HepG2 (cell line): Measurements from ENCODE around the gene YEATS4. TPM values are rescaled to one million over a fixed set of nuclear protein-coding genes. Genes with fewer than 3 reads are reported as not detected.
A peak's percentile ranks its signal among the peaks of the same experiment; 100 is the strongest.

Experiments
- CHD4 ChIP-seq: fragments of 200-600 bp; sonication (generic); IDR thresholded peaks from 2 replicates; pipeline ENCODE4 v1.7.0; 2017; ENCODE audit warnings: mild to moderate bottlenecking, low read length, borderline replicate concordance
- GATA4 ChIP-seq: sonication (generic); IDR thresholded peaks from 2 replicates; pipeline ENCODE4 v1.6.1; 2016; ENCODE audit warnings: antibody characterized with exemption, low read depth, borderline replicate concordance
- HNRNPL ChIP-seq: fragments of 200-400 bp; formaldehyde crosslinking; IDR thresholded peaks from 2 replicates; pipeline ENCODE4 v1.6.1; 2017; ENCODE audit warnings: mild to moderate bottlenecking, low read depth, low read length
- KLF15 ChIP-seq: sonication (generic); formaldehyde crosslinking; IDR thresholded peaks from 2 replicates; pipeline ENCODE4 v1.8.1; 2023; ENCODE audit warnings: borderline replicate concordance, mild to moderate bottlenecking, inconsistent platforms, missing genetic modification reagents, mixed read lengths
- MEIS2 ChIP-seq: sonication (generic); formaldehyde crosslinking; IDR thresholded peaks from 2 replicates; pipeline ENCODE4 v1.9.0; 2021; ENCODE audit warnings: mild to moderate bottlenecking, missing genetic modification reagents
- POLR2AphosphoS5 ChIP-seq: IDR thresholded peaks from 2 replicates; pipeline ENCODE4 v1.6.1; 2012; ENCODE audit warnings: low read depth, low read length
- RARG ChIP-seq: sonication (generic); formaldehyde crosslinking; IDR thresholded peaks from 2 replicates; pipeline ENCODE4 v1.4.0; 2020; ENCODE audit warnings: low read depth, mild to moderate bottlenecking, missing genetic modification reagents
- RFXANK ChIP-seq: IDR thresholded peaks from 2 replicates; pipeline ENCODE4 v1.6.1; 2016
- SALL1 ChIP-seq: sonication (generic); formaldehyde crosslinking; IDR thresholded peaks from 2 replicates; pipeline ENCODE4 v1.8.0; 2022; ENCODE audit warnings: mild to moderate bottlenecking, missing genetic modification reagents
- SRSF4 ChIP-seq: fragments of 200-400 bp; formaldehyde crosslinking; IDR thresholded peaks from one replicate; pipeline ENCODE4 v1.6.1; 2018; ENCODE audit warnings: mild to moderate bottlenecking, low read depth, low read length, moderate library complexity; ENCODE audit not compliant: poor library complexity, severe bottlenecking
- TBX2 ChIP-seq: sonication (generic); formaldehyde crosslinking; IDR thresholded peaks from 2 replicates; pipeline ENCODE4 v1.5.0; 2020; ENCODE audit warnings: missing genetic modification reagents, mild to moderate bottlenecking, borderline replicate concordance
- WIZ ChIP-seq: sonication (generic); formaldehyde crosslinking; IDR thresholded peaks from 2 replicates; pipeline ENCODE4 v1.5.1; 2020; ENCODE audit warnings: mild to moderate bottlenecking, missing genetic modification reagents
- ZBTB8A ChIP-seq: sonication (generic); formaldehyde crosslinking; IDR thresholded peaks from 2 replicates; pipeline ENCODE4 v1.4.0; 2020; ENCODE audit warnings: mild to moderate bottlenecking, low read depth, missing genetic modification reagents, borderline replicate concordance
- ZNF337 ChIP-seq: sonication (generic); formaldehyde crosslinking; IDR thresholded peaks from 2 replicates; pipeline ENCODE4 v1.5.1; 2020; ENCODE audit warnings: missing genetic modification reagents, low read depth, mild to moderate bottlenecking, borderline replicate concordance
- ZNF343 ChIP-seq: sonication (generic); formaldehyde crosslinking; IDR thresholded peaks from 2 replicates; pipeline ENCODE4 v1.4.0; 2020; ENCODE audit warnings: mild to moderate bottlenecking, missing genetic modification reagents
- ZNF432 ChIP-seq: sonication (generic); formaldehyde crosslinking; IDR thresholded peaks from 2 replicates; pipeline ENCODE4 v1.5.0; 2020; ENCODE audit warnings: missing genetic modification reagents, mild to moderate bottlenecking, borderline replicate concordance
- ZNF629 ChIP-seq: sonication (generic); formaldehyde crosslinking; conservative IDR thresholded peaks from 2 replicates; pipeline ENCODE4 v1.5.0; 2020; ENCODE audit warnings: missing genetic modification reagents
- ZNF678 ChIP-seq: sonication (generic); formaldehyde crosslinking; IDR thresholded peaks from 2 replicates; pipeline ENCODE4 v1.4.0; 2020; ENCODE audit warnings: mild to moderate bottlenecking, missing genetic modification reagents
- ZNF775 ChIP-seq: sonication (generic); formaldehyde crosslinking; IDR thresholded peaks from 2 replicates; pipeline ENCODE4 v1.4.0; 2020; ENCODE audit warnings: missing genetic modification reagents, mild to moderate bottlenecking, moderate library complexity, borderline replicate concordance
- ZSCAN25 ChIP-seq: sonication (generic); formaldehyde crosslinking; IDR thresholded peaks from 2 replicates; pipeline ENCODE4 v1.8.0; 2022; ENCODE audit warnings: mild to moderate bottlenecking, missing genetic modification reagents
- polyA plus RNA-seq, 8 experiments: library from polyadenylated mRNA; depleted of rRNA in 3 of 8; stranded (reverse) in 7 of 8; unstranded in 1 of 8; fragments of >200 nt; fragmentation: Illumina TruSeq in 4 of 8; extraction: Trizol in 4 of 8; gene quantifications; 2 replicates each; pipeline versions ENCODE4 v1.2.1 to v1.2.3, GENCODE V29; 2011 to 2016; ENCODE audit warnings: low read depth in 4 of 8, missing spikeins in 1 of 8, mixed read lengths in 1 of 8; ENCODE audit not compliant: insufficient read depth in 1 of 8
- total RNA-seq, 5 experiments: library from RNA; depleted of rRNA; stranded (reverse); fragments of >200 nt; fragmentation: Illumina TruSeq; extraction: Trizol; gene quantifications; 2 replicates each; pipeline ENCODE4 v1.2.3, GENCODE V29; 2016; ENCODE audit warnings: low read depth in 1 of 5
- TF ChIP-seq, protein P1 (sequence below): sonication (generic); formaldehyde crosslinking; IDR thresholded peaks from 2 replicates; pipeline ENCODE4 v1.8.1; 2023; ENCODE audit warnings: mild to moderate bottlenecking, inconsistent platforms, moderate library complexity, missing genetic modification reagents, borderline replicate concordance
- TF ChIP-seq, protein P2 (sequence below): IDR thresholded peaks from 2 replicates; pipeline ENCODE4 v1.6.1; 2016; ENCODE audit warnings: low read depth, borderline replicate concordance
- TF ChIP-seq, protein P3 (sequence below): sonication (generic); formaldehyde crosslinking; IDR thresholded peaks from 2 replicates; pipeline ENCODE4 v1.4.0; 2020; ENCODE audit warnings: low read depth, missing genetic modification reagents

Gene YEATS4
- total and polyA plus RNA-seq, 2 of the 13 experiments (the other 11 are each of a cell fraction or from before 2014, with no cell fraction given), result 16.8 to 45.0 TPM

DNA sequence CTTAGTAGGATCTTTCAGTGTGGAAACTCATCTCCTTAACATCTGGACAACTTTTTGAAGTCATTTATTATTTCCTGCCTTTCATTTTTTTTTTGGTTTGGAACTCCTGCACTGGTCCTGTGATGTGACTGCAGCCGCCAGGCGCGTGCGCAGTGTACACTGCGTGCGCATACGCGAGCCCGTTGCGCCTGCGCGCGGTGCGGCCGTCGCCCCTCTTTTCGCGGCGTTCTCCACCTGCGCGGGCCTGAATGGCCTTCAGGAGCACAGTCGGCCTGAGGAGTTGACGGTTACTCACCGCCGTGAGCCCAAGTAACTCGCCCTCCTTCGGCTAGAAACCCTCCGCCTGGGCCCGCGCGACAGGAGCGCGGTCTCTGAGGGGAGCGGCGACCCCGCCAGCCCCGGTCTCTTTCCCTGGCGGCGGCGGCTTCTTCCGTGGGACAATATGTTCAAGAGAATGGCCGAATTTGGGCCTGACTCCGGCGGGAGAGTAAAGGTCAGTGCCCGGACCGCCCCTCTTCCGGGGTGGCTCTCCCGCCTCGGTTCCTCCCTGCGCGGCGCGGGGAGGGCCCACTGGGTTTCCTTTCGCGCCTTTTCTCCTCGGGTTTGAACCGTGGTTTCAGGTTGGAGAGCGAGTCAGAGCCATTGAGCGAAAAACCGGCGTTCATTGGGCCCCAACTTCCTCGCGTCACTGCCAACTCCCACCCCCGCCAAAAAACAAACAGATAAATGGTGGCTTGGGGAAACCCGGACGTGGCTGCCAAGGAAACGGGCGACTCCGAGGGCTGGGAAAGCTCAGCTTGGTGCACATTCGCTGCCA is at the start of gene YEATS4 (continued):
- no peak for TF ChIP-seq SRSF4
- TF ChIP-seq WIZ (CRISPR knock-in tag), result 0 out of 2 replicates have a peak, but pooled peaks have one; percentile 53
- peak; percentile 81 for TF ChIP-seq TBX2 (CRISPR knock-in tag)
- TF ChIP-seq RFXANK (CRISPR knock-in tag), result no peak
- TF ChIP-seq, protein P1, sequence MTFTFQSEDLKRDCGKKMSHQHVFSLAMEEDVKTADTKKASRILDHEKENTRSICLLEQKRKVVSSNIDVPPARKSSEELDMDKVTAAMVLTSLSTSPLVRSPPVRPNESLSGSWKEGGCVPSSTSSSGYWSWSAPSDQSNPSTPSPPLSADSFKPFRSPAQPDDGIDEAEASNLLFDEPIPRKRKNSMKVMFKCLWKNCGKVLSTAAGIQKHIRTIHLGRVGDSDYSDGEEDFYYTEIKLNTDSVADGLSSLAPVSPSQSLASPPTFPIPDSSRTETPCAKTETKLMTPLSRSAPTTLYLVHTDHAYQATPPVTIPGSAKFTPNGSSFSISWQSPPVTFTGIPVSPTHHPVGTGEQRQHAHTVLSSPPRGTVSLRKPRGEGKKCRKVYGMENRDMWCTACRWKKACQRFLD (CRISPR knock-in tag), result peak; percentile 94
- no peak for TF ChIP-seq CHD4
- TF ChIP-seq ZNF343 (CRISPR knock-in tag), result peak; percentile 91
- 0 out of 2 replicates have a peak, but pooled peaks have one; percentile 62 for TF ChIP-seq ZNF678 (CRISPR knock-in tag)
- peak; percentile 88 for TF ChIP-seq ZSCAN25 (CRISPR knock-in tag)
- TF ChIP-seq KLF15, result peak; percentile 85; the same call in 1 of the 2 replicates
- TF ChIP-seq, protein P2, sequence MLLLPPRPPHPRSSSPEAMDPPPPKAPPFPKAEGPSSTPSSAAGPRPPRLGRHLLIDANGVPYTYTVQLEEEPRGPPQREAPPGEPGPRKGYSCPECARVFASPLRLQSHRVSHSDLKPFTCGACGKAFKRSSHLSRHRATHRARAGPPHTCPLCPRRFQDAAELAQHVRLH (CRISPR knock-in tag), result no peak
- TF ChIP-seq RARG (CRISPR knock-in tag), result no peak
- TF ChIP-seq HNRNPL, result peak; percentile 85
- no peak for TF ChIP-seq ZNF432 (CRISPR knock-in tag)
- TF ChIP-seq ZNF775 (CRISPR knock-in tag), result 0 out of 2 replicates have a peak, but pooled peaks have one; percentile 72
- peak; percentile 60; the same call in 1 of the 2 replicates for TF ChIP-seq MEIS2 (CRISPR knock-in tag)
- no peak for TF ChIP-seq ZBTB8A
- no peak; the same call in 1 of the 2 replicates for TF ChIP-seq ZNF629 (CRISPR knock-in tag)
- TF ChIP-seq POLR2AphosphoS5, result peak; percentile 81
- TF ChIP-seq, protein P3, sequence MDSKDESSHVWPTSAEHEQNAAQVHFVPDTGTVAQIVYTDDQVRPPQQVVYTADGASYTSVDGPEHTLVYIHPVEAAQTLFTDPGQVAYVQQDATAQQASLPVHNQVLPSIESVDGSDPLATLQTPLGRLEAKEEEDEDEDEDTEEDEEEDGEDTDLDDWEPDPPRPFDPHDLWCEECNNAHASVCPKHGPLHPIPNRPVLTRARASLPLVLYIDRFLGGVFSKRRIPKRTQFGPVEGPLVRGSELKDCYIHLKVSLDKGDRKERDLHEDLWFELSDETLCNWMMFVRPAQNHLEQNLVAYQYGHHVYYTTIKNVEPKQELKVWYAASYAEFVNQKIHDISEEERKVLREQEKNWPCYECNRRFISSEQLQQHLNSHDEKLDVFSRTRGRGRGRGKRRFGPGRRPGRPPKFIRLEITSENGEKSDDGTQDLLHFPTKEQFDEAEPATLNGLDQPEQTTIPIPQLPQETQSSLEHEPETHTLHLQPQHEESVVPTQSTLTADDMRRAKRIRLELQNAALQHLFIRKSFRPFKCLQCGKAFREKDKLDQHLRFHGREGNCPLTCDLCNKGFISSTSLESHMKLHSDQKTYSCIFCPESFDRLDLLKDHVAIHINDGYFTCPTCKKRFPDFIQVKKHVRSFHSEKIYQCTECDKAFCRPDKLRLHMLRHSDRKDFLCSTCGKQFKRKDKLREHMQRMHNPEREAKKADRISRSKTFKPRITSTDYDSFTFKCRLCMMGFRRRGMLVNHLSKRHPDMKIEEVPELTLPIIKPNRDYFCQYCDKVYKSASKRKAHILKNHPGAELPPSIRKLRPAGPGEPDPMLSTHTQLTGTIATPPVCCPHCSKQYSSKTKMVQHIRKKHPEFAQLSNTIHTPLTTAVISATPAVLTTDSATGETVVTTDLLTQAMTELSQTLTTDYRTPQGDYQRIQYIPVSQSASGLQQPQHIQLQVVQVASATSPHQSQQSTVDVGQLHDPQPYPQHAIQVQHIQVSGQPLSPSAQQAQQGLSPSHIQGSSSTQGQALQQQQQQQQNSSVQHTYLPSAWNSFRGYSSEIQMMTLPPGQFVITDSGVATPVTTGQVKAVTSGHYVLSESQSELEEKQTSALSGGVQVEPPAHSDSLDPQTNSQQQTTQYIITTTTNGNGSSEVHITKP (CRISPR knock-in tag), result 0 out of 2 replicates have a peak, but pooled peaks have one; percentile 48
- no peak for TF ChIP-seq GATA4
- TF ChIP-seq ZNF337 (CRISPR knock-in tag), result no peak
- TF ChIP-seq SALL1, result peak; percentile 90
